Measurements from ENCODE around the gene TPSB2. TPM values are rescaled to one million over a fixed set of nuclear protein-coding genes. Genes with fewer than 3 reads are reported as not detected.
A peak's percentile ranks its signal among the peaks of the same experiment; 100 is the strongest.
"Not testable (repeated sequence)": the region's sequence is repeated elsewhere in the genome, so short reads cannot be mapped to it uniquely, and the experiment has no call there.

TPSB2 gene
- polyA plus RNA-seq, 1 donor = 0.34 TPM

DNA sequence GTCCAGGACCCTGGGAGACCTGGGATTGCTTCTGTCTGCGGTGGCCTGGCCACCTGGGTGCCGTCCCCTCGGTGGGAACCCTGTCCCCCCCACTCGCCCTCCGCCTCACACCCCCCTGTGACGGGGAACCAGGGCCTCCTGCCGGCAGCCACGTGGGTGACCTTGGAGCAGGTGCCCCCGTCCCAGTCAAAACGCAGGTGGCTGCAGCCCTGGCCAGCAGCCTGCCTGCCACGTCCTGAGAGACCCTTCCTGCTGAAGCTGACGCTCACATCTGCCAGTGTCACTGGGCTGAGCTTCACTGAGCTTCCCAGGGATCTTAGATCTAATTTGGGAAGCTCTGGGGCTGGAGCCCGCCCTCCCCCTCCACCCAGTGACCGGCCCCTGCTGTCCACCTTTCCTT, 3.3 kb downstream of the TPSB2 start:
- H3K9me3 ChIP-seq (ENCODE audit: control insufficient read depth, low read depth, low read length); H3K27ac ChIP-seq (ENCODE audit: low read length); DNase-seq; H3K4me3 ChIP-seq (ENCODE audit: low read length); H3K27me3 ChIP-seq (ENCODE audit: control insufficient read depth, insufficient read depth, low read length); H3K36me3 ChIP-seq (ENCODE audit: control insufficient read depth, insufficient read depth, low read length): not testable (repeated sequence)
- peaks cover 14% of the 10 kb centered on the region for H3K4me1 ChIP-seq (ENCODE audit: control insufficient read depth, insufficient read depth, low read length)
- no CpG with 5 or more reads among the region's 14 CpGs for WGBS (ENCODE audit: insufficient coverage, low lambda C conversion rate)

DNA sequence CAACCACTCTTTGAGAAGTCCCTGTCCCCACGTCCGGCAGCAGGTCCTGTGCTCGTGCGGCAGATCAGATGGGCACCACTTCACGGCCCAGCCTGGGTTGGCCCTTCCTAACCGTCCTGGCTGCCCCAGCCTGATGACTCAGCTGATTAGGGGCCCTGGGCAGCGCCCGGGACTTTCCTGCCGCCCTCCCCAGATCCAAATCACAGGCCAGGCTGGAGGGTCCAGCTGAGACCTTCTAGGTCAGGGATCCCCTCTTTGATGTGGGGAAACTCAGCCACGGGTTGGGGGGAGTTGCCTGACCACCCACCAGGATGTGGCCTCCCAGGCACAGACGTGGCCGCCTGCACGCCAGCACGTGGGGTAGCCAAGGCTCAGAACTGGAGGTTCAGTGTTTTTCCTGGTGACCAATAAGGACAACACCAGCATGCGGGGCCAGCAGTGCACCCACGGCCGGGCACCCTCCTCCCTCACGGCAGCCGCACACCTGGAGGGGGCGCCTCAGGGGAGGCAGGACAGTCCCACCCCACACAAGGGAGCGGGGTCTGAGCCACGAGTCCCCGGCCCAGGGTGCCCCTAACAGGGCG, 4.2 kb downstream of the TPSB2 start:
- H3K27me3 ChIP-seq (ENCODE audit: control insufficient read depth, insufficient read depth, low read length); DNase-seq; H3K9me3 ChIP-seq (ENCODE audit: control insufficient read depth, low read depth, low read length); H3K27ac ChIP-seq (ENCODE audit: low read length); H3K4me3 ChIP-seq (ENCODE audit: low read length); H3K36me3 ChIP-seq (ENCODE audit: control insufficient read depth, insufficient read depth, low read length): not testable (repeated sequence)
- peaks cover 14% of the 10 kb centered on the region for H3K4me1 ChIP-seq (ENCODE audit: control insufficient read depth, insufficient read depth, low read length)
- WGBS (ENCODE audit: insufficient coverage, low lambda C conversion rate) = no CpG with 5 or more reads among the region's 24 CpGs

DNA sequence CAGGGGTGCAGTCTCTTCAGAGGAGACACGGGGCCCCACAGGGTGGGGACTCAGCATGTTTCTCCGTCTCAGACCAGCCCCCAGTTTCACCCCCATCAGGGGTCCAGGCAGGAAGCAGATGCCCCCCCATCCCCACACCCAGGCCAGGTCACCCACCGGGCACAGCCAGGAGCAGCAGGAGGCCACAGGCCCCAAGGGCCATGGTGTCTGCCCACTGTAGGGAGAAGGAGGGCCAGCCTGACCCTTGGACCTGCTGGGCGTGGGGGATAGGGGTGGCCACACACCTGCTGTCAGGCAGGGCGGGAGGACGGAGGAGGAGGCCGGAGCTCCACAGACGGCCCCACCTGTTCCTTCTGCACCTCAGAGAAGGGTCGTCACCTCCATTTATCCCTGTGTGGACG, 4.9 kb downstream of the TPSB2 start, which contains the start of gene TPSG1:
Gene TPSG1, minus strand, starts transcription at position 218 of the 401 bp plus-strand sequence. Its CDS starts 16 bp downstream, at position 202.
- WGBS (ENCODE audit: insufficient coverage, low lambda C conversion rate) = no CpG with 5 or more reads among the region's 10 CpGs
- Histone ChIP-seq H3K27ac (ENCODE audit: low read length) (no peak within 1 kb of the TSS), H3K4me1 (ENCODE audit: control insufficient read depth, insufficient read depth, low read length) (peaks cover 14% of the 10 kb centered on the region), H3K27me3 (ENCODE audit: control insufficient read depth, insufficient read depth, low read length) (no peaks in the 10 kb centered on the region), H3K36me3 (ENCODE audit: control insufficient read depth, insufficient read depth, low read length) (no peaks in the 10 kb centered on the region), H3K9me3 (ENCODE audit: control insufficient read depth, low read depth, low read length) (no peaks in the 10 kb centered on the region), H3K4me3 (ENCODE audit: low read length) (no peak within 1 kb of the TSS)
- peak; percentile 56 to 77 for DNase-seq

DNA sequence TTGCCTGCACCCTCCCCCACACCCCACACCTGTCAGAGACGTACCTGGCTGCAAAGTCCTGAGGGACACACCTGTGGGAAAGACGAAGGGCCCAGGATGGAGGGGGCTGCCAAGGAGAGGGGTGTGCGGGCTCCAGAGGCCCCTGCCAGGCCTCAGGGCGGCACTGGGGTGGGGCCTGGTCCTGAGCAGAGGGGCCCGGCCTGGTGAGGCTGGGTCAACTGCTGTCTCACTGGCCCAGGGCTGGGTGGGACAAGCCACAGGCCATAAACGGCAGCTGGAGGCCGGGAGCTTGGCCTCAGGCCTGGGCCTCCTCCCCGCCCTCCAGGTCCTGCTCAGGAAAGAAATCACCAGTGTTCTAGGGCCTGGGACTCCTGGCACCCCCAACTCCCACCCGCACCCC, 5.4 kb downstream of the TPSB2 start:
- no CpG with 5 or more reads among the region's 9 CpGs for WGBS (ENCODE audit: insufficient coverage, low lambda C conversion rate)
- peak; percentile 18 to 45 for DNase-seq
- no peaks in the 10 kb centered on the region for H3K36me3 ChIP-seq (ENCODE audit: control insufficient read depth, insufficient read depth, low read length)
- no peak overlapping the region for H3K4me3 ChIP-seq (ENCODE audit: low read length)
- H3K9me3 ChIP-seq (ENCODE audit: control insufficient read depth, low read depth, low read length) = no peaks in the 10 kb centered on the region
- H3K4me1 ChIP-seq (ENCODE audit: control insufficient read depth, insufficient read depth, low read length) = peaks cover 14% of the 10 kb centered on the region
- no peaks in the 10 kb centered on the region for H3K27me3 ChIP-seq (ENCODE audit: control insufficient read depth, insufficient read depth, low read length)
- H3K27ac ChIP-seq (ENCODE audit: low read length) = no peak overlapping the region

DNA sequence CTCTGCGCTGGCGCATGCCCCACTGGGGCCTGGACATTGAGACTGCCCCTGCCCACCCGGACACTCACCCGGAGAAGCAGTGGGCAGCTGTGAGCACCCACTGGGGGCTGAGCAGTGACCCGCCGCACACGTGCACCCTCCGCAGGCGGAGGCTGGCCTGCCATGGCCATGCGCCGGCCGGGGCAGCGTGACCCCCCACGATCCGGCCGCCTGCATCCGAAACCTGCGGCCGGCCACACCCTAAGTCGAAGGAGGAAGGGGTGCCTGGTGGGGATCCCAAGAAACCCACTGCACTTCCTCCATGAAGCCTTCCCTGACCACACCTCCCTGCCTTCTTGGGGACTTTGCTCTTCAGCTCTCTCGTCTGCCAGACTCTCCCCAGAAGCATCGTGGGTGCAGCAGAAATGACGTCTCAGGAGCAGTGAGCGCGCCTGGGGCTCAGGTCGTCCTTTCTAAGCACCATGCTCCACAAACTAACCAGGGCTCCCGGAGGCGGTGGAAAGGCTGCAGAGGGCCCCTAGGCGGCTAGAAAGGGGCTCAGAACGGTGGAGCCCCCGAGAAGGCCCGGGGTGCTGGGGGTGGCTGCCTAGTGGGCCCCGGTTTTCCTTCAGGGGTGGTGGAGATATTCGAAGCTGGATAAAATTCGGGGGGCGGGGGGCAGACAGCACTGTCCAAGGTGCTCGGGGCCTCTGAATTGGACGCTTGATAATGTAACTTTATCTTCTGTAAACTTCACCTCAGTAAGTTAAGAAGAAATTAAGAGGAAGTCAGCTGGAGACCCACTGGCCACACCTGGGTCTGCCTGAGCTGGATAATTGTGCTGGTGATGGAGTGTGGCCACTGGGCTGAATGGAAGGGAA, 6.4 kb downstream of the TPSB2 start:
- H3K4me1 ChIP-seq (ENCODE audit: control insufficient read depth, insufficient read depth, low read length) = peaks cover 14% of the 10 kb centered on the region
- no peak overlapping the region for H3K4me3 ChIP-seq (ENCODE audit: low read length)
- no CpG with 5 or more reads among the region's 38 CpGs for WGBS (ENCODE audit: insufficient coverage, low lambda C conversion rate)
- DNase-seq = peak; percentile 26 to 32
- H3K9me3 ChIP-seq (ENCODE audit: control insufficient read depth, low read depth, low read length) = no peaks in the 10 kb centered on the region
- no peaks in the 10 kb centered on the region for H3K27me3 ChIP-seq (ENCODE audit: control insufficient read depth, insufficient read depth, low read length)
- H3K36me3 ChIP-seq (ENCODE audit: control insufficient read depth, insufficient read depth, low read length) = peaks cover 2% of the 10 kb centered on the region
- no peak overlapping the region for H3K27ac ChIP-seq (ENCODE audit: low read length)

DNA sequence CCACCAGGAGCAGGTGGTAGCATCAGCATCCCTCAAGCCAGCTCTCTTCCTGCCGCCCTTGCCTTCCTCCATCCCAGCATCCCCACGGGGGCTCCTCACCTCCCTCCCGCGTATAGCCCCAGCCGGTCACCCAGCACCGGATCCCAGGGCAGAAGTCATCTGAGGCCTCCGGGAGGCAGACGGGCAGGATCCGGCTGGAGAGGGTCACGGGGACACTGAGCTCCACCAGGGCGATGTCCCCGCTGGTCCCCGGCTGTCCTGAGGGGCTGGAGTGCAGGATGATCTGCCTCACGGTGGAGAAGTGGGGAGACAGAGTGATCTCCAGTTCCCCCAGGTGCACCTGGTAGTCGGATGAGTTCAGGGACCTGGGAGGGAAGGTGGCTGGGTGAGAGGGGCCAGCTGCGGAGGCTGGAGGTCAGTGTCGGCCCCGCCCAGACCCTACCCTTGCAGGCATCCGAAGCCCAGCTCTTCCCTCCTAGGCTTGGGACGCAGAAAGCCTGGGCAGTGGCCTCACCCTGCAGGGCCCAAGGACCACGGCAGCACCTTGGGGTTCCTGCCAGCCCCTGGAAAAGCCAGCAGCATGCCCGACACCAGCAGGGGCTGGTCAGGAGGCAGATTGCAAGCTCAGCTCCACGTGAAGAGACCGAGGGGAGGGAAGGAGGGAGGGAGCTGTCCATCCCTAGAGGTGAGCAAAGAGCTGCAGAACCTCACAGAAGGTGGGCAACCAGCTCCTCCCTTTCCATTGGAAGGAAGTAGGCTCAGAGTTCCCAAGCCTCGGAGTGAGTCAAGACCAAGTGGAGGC, 7.2 kb downstream of the TPSB2 start:
- H3K4me1 ChIP-seq (ENCODE audit: control insufficient read depth, insufficient read depth, low read length) = peaks cover 14% of the 10 kb centered on the region
- DNase-seq = no peak
- WGBS (ENCODE audit: insufficient coverage, low lambda C conversion rate) = no CpG with 5 or more reads among the region's 25 CpGs
- H3K36me3 ChIP-seq (ENCODE audit: control insufficient read depth, insufficient read depth, low read length) = peaks cover 2% of the 10 kb centered on the region
- H3K27ac ChIP-seq (ENCODE audit: low read length) = no peak overlapping the region
- no peaks in the 10 kb centered on the region for H3K27me3 ChIP-seq (ENCODE audit: control insufficient read depth, insufficient read depth, low read length)
- H3K4me3 ChIP-seq (ENCODE audit: low read length) = no peak overlapping the region
- no peaks in the 10 kb centered on the region for H3K9me3 ChIP-seq (ENCODE audit: control insufficient read depth, low read depth, low read length)

DNA sequence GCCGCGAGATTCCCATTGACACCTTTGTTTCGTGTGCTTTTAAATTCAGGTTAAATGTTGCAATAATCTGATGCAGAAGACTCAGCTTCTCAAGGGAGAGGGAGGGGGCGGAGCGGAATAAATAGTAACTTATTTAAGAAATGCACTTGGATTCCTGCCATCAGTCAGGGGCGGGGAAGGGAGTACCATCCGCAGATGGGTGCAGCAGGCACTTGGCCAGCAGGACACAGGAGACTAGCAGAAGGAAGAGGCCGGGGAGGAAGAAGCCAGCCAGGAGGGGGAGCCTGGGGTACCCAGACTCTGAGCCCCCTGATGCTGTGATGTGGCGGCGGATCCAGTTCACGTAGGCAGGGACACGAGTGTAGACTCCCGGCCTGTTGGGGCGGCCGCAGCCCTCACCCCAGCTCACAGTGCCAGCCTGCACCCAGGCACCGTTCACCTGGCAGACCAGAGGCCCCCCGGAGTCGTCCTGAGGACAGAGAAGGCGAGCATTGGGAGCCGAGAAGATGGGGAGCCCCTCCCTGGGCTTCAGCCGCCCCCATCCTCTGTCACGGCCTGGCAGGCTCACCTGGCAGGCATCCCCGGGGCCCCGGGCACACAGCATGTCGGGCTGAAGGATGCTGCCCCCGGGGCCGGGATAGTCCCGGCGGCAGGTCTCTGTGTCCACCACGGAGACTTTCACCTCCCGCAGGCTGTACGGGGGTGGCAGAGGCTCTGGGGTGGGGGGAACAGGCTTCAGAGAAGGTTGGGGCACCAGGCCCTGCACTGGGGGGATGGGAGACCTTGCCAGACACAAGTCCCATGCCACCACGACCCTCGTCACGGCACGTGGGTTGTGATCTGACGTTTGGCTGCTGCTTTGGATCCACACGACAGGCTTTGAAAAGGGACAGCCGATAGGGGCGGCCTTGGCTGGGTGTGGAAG, 8.1 kb downstream of the TPSB2 start:
- Histone ChIP-seq H3K9me3 (ENCODE audit: control insufficient read depth, low read depth, low read length) (no peaks in the 10 kb centered on the region), H3K27me3 (ENCODE audit: control insufficient read depth, insufficient read depth, low read length) (no peaks in the 10 kb centered on the region), H3K4me3 (ENCODE audit: low read length) (no peak overlapping the region), H3K4me1 (ENCODE audit: control insufficient read depth, insufficient read depth, low read length) (peaks cover 14% of the 10 kb centered on the region), H3K27ac (ENCODE audit: low read length) (no peak overlapping the region), H3K36me3 (ENCODE audit: control insufficient read depth, insufficient read depth, low read length) (peaks cover 2% of the 10 kb centered on the region)
- no peak for DNase-seq
- no CpG with 5 or more reads among the region's 40 CpGs for WGBS (ENCODE audit: insufficient coverage, low lambda C conversion rate)

DNA sequence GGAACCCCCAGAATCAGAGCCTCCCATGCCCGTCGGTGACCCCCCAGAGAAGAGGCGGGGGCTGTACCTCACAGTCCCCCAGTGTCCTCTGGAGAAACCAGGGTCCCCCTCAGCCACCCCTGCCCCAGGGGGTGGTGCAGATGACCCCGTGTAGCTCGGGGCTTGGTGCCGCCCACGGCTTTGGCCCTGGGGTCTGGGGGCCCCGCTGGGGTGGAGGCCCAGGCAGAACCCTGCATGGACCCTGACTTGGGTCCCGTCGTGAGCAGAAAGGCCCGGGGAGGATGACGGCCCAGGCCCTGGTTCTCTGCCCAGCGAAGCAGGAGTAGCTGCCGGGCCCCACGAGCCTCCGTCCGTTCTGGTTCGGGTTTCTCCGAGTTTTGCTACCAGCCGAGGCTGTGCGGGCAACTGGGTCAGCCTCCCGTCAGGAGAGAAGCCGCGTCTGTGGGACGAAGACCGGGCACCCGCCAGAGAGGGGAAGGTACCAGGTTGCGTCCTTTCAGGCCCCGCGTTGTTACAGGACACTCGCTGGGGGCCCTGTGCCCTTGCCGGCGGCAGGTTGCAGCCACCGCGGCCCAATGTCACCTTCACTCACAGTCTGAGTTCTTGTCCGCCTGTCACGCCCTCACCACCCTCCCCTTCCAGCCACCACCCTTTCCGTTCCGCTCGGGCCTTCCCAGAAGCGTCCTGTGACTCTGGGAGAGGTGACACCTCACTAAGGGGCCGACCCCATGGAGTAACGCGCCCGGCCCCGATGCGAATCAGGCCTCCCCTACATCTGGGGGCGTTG, 8.9 kb downstream of the TPSB2 start:
- no peak for DNase-seq
- Histone ChIP-seq H3K36me3 (ENCODE audit: control insufficient read depth, insufficient read depth, low read length) (peaks cover 2% of the 10 kb centered on the region), H3K27ac (ENCODE audit: low read length) (no peak overlapping the region), H3K27me3 (ENCODE audit: control insufficient read depth, insufficient read depth, low read length) (no peaks in the 10 kb centered on the region), H3K9me3 (ENCODE audit: control insufficient read depth, low read depth, low read length) (no peaks in the 10 kb centered on the region), H3K4me3 (ENCODE audit: low read length) (no peak overlapping the region), H3K4me1 (ENCODE audit: control insufficient read depth, insufficient read depth, low read length) (peaks cover 14% of the 10 kb centered on the region)
- WGBS (ENCODE audit: insufficient coverage, low lambda C conversion rate) = no CpG with 5 or more reads among the region's 48 CpGs

DNA sequence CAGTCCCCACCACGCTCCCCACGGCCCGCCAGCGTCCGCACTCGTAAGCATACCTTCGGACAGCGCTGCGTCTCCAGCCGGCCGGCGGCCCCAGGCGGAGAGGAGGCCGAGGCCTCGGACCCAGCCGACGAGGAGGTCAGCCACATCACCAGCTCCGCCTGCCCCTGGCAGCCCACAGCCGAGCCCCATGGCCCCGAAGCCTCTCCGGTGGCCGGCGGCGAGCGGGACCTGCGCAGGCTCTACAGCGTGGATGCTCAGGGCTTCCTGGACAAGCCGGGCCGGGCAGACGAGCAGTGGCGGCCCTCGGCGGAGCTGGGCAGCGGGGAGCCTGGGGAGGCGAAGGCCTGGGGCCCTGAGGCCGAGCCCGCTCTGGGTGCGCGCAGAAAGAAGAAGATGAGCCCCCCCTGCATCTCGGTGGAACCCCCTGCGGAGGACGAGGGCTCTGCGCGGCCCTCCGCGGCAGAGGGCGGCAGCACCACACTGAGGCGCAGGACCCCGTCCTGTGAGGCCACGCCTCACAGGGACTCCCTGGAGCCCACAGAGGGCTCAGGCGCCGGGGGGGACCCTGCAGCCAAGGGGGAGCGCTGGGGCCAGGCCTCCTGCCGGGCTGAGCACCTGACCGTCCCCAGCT, 9.8 kb downstream of the TPSB2 start:
- no CpG with 5 or more reads among the region's 55 CpGs for WGBS (ENCODE audit: insufficient coverage, low lambda C conversion rate)
- Histone ChIP-seq H3K36me3 (ENCODE audit: control insufficient read depth, insufficient read depth, low read length) (peaks cover 2% of the 10 kb centered on the region), H3K4me3 (ENCODE audit: low read length) (no peak overlapping the region), H3K27ac (ENCODE audit: low read length) (no peak overlapping the region), H3K27me3 (ENCODE audit: control insufficient read depth, insufficient read depth, low read length) (no peaks in the 10 kb centered on the region), H3K4me1 (ENCODE audit: control insufficient read depth, insufficient read depth, low read length) (peaks cover 8% of the 10 kb centered on the region), H3K9me3 (ENCODE audit: control insufficient read depth, low read depth, low read length) (no peaks in the 10 kb centered on the region)
- no peak for DNase-seq

Measured in large intestine (tissue), 3 donors.